Progenitor cell of endocrine pancreas (in vitro differentiated cells): ENCODE data around the gene PCSK5. TPM values are rescaled to one million over a fixed set of nuclear protein-coding genes. Genes with fewer than 3 reads are reported as not detected.

Source experiments
- DNase-seq: peaks from one replicate; pipeline ENCODE4 v3.0.0; 2021; ENCODE audit warnings: low spot score; ENCODE audit not compliant: unreplicated experiment
- H3K27ac Mint-ChIP-seq: 2 replicates; pipeline ENCODE4 v1.8.0; 2021; ENCODE audit warnings: mild to moderate bottlenecking, moderate library complexity, mixed read lengths
- H3K27me3 Mint-ChIP-seq: 2 replicates; pipeline ENCODE4 v1.8.0; 2021; ENCODE audit warnings: mixed read lengths
- H3K36me3 Mint-ChIP-seq: 2 replicates; pipeline ENCODE4 v1.8.0; 2022; ENCODE audit warnings: mixed read lengths; ENCODE audit not compliant: insufficient read depth
- H3K4me1 Mint-ChIP-seq: 2 replicates; pipeline ENCODE4 v1.8.0; 2021; ENCODE audit warnings: low read depth, mixed read lengths
- H3K4me3 Mint-ChIP-seq: 2 replicates; pipeline ENCODE4 v1.8.0; 2021; ENCODE audit warnings: low read depth, mild to moderate bottlenecking, moderate library complexity, mixed read lengths
- H3K9me3 Mint-ChIP-seq: 2 replicates; pipeline ENCODE4 v1.8.0; 2021; ENCODE audit warnings: low read depth, mixed read lengths
- total RNA-seq: library from RNA; stranded (reverse); gene quantifications from 2 replicates; pipeline ENCODE4 v1.2.1, GENCODE V29; 2021
- TF ChIP-seq, protein P1 (sequence below): fragments of 200-600 bp; sonication (generic); IDR thresholded peaks from one replicate; pipeline ENCODE4 v1.5.0; 2021; ENCODE audit warnings: antibody characterized with exemption, mild to moderate bottlenecking; ENCODE audit not compliant: unreplicated experiment

The PCSK5 gene
- total RNA-seq, 1 donor from 2014 or later, result 7.3 TPM

DNA sequence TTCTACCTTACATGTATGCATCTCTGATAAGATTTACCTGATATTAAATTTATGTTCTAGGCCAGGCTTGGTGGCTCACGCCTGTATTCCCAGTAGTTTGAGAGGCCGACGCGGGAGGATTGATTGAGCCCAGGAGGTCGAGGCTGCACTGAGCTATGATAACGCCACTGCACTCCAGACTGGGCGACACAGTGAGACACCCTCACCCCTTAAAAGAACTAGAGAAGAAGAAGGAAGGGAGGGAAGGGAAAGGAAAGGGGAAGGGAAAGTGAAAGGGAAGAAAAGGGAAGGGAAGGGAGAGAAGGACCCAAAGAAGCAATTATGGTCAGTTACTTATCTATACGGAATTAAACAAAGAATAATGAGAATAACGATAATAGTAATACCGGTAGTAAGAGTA lies 504.9 kb downstream of the PCSK5 start:
- no peak for DNase-seq
- peak overlapping the region; percentile 48 for H3K4me3 Mint-ChIP-seq
- TF ChIP-seq, protein P1, sequence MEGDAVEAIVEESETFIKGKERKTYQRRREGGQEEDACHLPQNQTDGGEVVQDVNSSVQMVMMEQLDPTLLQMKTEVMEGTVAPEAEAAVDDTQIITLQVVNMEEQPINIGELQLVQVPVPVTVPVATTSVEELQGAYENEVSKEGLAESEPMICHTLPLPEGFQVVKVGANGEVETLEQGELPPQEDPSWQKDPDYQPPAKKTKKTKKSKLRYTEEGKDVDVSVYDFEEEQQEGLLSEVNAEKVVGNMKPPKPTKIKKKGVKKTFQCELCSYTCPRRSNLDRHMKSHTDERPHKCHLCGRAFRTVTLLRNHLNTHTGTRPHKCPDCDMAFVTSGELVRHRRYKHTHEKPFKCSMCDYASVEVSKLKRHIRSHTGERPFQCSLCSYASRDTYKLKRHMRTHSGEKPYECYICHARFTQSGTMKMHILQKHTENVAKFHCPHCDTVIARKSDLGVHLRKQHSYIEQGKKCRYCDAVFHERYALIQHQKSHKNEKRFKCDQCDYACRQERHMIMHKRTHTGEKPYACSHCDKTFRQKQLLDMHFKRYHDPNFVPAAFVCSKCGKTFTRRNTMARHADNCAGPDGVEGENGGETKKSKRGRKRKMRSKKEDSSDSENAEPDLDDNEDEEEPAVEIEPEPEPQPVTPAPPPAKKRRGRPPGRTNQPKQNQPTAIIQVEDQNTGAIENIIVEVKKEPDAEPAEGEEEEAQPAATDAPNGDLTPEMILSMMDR, result no peak
- H3K4me1 Mint-ChIP-seq, result peaks cover 6% of the 10 kb centered on the region
- peak overlapping the region; percentile 13 for H3K27ac Mint-ChIP-seq
- H3K9me3 Mint-ChIP-seq, result no peaks in the 10 kb centered on the region
- H3K36me3 Mint-ChIP-seq, result peaks cover 8% of the 10 kb centered on the region
- no peaks in the 10 kb centered on the region for H3K27me3 Mint-ChIP-seq

DNA sequence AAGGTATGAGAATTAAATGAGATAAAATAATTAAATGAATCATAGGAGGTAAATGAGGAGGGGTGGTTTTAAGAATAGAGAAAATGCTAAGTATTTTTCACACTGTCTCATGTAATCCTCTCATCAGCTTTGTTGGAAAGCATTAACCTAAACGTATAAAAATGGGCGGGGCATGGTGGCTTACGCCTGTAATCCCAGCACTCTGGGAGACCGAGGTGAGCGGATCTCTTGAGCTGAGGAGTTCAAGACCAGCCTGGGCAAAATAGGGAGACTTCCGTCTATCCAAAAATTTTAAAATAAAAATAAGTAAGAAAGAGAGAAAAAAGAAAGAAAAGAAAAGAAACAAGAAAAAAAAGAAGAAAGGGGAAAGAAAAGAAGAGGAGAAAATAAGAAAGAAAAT lies 505.7 kb downstream of the PCSK5 start:
- peaks cover 6% of the 10 kb centered on the region for H3K36me3 Mint-ChIP-seq
- H3K4me1 Mint-ChIP-seq, result peaks cover 5% of the 10 kb centered on the region
- no peaks in the 10 kb centered on the region for H3K9me3 Mint-ChIP-seq
- TF ChIP-seq, protein P1, result no peak
- H3K27ac Mint-ChIP-seq, result no peak overlapping the region
- H3K4me3 Mint-ChIP-seq, result no peak overlapping the region
- no peak for DNase-seq
- H3K27me3 Mint-ChIP-seq, result no peaks in the 10 kb centered on the region

DNA sequence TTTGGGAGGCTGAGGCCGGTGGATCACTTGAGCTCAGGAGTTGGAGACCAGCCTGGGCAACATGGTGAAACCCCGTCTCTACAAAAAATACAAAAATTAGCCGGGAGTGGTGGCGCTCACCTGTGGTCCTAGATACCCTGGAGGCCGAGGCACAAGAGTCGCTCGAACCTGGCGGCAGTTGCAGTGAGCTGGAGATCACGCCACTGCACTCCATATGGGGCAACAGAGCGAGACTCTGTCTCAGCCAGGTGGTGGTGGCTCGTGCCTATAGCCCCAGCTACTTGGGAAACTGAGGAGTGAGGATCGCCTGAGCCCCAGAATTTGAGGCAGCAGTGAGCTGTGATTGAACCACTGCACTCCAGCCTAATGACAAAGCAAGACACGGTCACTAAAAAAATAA lies 506.1 kb downstream of the PCSK5 start:
- Mint-ChIP-seq H3K4me3 (no peak overlapping the region), H3K4me1 (peaks cover 5% of the 10 kb centered on the region), H3K9me3 (no peaks in the 10 kb centered on the region), H3K36me3 (peaks cover 5% of the 10 kb centered on the region), H3K27me3 (no peaks in the 10 kb centered on the region), H3K27ac (no peak overlapping the region)
- DNase-seq, result no peak
- TF ChIP-seq, protein P1, result no peak

DNA sequence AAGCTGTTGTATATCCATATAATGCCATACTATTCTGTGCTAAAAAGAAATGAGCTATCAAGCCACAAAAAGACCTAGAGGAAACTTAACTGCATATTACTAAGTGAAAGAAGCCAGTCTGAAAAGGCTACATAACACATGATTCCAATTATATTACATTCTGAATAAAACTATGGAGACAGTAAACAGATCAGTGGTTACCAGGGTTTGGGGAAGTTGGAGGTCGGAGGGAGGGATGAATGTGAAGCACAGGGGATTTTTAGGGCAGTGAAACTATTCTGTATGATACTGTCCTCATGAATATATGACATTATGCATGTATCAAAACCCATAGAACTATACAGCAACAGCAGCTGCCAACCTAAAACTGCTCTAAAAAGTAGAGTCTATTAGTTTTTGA lies 509.4 kb downstream of the PCSK5 start:
- Mint-ChIP-seq H3K36me3 (peaks cover 1% of the 10 kb centered on the region), H3K9me3 (no peaks in the 10 kb centered on the region), H3K4me3 (no peak overlapping the region), H3K27me3 (no peaks in the 10 kb centered on the region), H3K27ac (no peak overlapping the region), H3K4me1 (peaks cover 16% of the 10 kb centered on the region)
- TF ChIP-seq, protein P1, result no peak
- no peak for DNase-seq

DNA sequence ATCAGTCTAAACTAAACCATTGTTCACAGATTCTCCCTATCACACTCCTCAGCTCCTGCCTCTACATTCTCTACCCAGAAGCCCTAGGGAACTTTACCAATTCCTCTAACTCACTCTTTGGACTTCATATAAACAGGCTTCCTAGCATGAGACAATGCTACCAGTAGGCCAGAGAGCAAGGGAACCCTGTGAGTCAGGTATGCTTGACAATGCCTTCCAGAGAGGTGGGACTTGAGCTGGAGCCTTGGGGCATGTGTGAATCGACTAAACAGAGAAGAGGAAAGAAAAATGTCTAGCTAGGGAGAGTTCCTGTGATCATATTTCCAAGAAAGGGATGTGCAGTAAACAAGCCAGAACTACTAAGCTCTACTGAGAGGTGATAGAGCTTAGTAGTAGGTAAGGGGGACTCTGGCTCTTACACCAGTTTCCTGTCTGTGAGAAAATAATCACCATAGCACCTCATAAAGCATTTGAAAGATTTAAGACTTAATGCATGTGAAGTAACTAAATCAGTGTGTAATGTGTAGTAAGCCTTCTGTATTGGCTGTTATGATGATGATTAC lies 510.1 kb downstream of the PCSK5 start:
- no peaks in the 10 kb centered on the region for H3K27me3 Mint-ChIP-seq
- no peak overlapping the region for H3K4me3 Mint-ChIP-seq
- TF ChIP-seq, protein P1, result no peak
- H3K9me3 Mint-ChIP-seq, result no peaks in the 10 kb centered on the region
- no peak overlapping the region for H3K27ac Mint-ChIP-seq
- peaks cover 1% of the 10 kb centered on the region for H3K36me3 Mint-ChIP-seq
- peaks cover 13% of the 10 kb centered on the region for H3K4me1 Mint-ChIP-seq
- DNase-seq, result no peak
